Measurements from ENCODE around the gene OSBPL6. TPM values are rescaled to one million over a fixed set of nuclear protein-coding genes. Genes with fewer than 3 reads are reported as not detected.

The OSBPL6 gene
- total and polyA plus RNA-seq, 9 of the 15 experiments (the other 6 are each of a cell fraction or from before 2014, with no cell fraction given) = 3.4 to 12.7 (median 9.3) TPM

DNA sequence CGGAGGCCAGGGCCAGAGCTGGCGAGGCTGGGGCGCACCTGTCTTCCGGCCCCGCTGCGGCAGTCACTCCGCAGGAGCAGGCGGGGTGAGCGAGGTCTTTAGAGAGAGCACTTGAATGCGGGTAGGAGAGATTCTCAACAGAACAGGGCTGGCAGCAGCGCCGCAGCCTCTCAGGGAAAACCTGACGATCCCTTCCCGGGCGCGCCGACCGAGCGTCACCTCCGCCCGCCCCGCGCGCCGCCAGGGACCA lies 256.1 kb downstream of the OSBPL6 start (continued):
- TF ChIP-seq, protein P1, sequence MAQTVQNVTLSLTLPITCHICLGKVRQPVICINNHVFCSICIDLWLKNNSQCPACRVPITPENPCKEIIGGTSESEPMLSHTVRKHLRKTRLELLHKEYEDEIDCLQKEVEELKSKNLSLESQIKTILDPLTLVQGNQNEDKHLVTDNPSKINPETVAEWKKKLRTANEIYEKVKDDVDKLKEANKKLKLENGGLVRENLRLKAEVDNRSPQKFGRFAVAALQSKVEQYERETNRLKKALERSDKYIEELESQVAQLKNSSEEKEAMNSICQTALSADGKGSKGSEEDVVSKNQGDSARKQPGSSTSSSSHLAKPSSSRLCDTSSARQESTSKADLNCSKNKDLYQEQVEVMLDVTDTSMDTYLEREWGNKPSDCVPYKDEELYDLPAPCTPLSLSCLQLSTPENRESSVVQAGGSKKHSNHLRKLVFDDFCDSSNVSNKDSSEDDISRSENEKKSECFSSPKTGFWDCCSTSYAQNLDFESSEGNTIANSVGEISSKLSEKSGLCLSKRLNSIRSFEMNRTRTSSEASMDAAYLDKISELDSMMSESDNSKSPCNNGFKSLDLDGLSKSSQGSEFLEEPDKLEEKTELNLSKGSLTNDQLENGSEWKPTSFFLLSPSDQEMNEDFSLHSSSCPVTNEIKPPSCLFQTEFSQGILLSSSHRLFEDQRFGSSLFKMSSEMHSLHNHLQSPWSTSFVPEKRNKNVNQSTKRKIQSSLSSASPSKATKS (CRISPR knock-in tag; IDR thresholded peaks at IDR 0.05) = no peak
- 0 out of 2 replicates have a peak, but pooled peaks have one; percentile 15 for TF ChIP-seq ELF4 (CRISPR knock-in tag; IDR thresholded peaks at IDR 0.05)
- TF ChIP-seq E2F1 (CRISPR knock-in tag; IDR thresholded peaks at IDR 0.05) = peak; percentile 70; the same call in 1 of the 2 replicates
- TF ChIP-seq, protein P2, sequence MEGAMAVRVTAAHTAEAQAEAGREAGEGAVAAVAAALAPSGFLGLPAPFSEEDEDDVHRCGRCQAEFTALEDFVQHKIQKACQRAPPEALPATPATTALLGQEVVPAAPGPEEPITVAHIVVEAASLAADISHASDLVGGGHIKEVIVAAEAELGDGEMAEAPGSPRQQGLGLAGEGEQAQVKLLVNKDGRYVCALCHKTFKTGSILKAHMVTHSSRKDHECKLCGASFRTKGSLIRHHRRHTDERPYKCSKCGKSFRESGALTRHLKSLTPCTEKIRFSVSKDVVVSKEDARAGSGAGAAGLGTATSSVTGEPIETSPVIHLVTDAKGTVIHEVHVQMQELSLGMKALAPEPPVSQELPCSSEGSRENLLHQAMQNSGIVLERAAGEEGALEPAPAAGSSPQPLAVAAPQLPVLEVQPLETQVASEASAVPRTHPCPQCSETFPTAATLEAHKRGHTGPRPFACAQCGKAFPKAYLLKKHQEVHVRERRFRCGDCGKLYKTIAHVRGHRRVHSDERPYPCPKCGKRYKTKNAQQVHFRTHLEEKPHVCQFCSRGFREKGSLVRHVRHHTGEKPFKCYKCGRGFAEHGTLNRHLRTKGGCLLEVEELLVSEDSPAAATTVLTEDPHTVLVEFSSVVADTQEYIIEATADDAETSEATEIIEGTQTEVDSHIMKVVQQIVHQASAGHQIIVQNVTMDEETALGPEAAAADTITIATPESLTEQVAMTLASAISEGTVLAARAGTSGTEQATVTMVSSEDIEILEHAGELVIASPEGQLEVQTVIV (CRISPR knock-in tag; IDR thresholded peaks at IDR 0.05; ENCODE audit: borderline replicate concordance) = no peak
- 0 out of 4 replicates have a peak, but pooled peaks of 1 of the 2 experiments have one; percentile 6 for TF ChIP-seq HDAC1 (IDR thresholded peaks at IDR 0.05)
- TF ChIP-seq, protein P3, sequence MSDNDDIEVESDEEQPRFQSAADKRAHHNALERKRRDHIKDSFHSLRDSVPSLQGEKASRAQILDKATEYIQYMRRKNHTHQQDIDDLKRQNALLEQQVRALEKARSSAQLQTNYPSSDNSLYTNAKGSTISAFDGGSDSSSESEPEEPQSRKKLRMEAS (CRISPR knock-in tag; IDR thresholded peaks at IDR 0.05) = peak; percentile 37; the same call in 1 of the 2 replicates
- no peak for TF ChIP-seq MYC (IDR thresholded peaks at IDR 0.05; ENCODE audit: low read depth, low read length)
- TF ChIP-seq MYC (CRISPR knock-in tag; IDR thresholded peaks at IDR 0.05; ENCODE audit: borderline replicate concordance, low read depth) = no peak
- TF ChIP-seq, protein P4, sequence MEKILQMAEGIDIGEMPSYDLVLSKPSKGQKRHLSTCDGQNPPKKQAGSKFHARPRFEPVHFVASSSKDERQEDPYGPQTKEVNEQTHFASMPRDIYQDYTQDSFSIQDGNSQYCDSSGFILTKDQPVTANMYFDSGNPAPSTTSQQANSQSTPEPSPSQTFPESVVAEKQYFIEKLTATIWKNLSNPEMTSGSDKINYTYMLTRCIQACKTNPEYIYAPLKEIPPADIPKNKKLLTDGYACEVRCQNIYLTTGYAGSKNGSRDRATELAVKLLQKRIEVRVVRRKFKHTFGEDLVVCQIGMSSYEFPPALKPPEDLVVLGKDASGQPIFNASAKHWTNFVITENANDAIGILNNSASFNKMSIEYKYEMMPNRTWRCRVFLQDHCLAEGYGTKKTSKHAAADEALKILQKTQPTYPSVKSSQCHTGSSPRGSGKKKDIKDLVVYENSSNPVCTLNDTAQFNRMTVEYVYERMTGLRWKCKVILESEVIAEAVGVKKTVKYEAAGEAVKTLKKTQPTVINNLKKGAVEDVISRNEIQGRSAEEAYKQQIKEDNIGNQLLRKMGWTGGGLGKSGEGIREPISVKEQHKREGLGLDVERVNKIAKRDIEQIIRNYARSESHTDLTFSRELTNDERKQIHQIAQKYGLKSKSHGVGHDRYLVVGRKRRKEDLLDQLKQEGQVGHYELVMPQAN (IDR thresholded peaks at IDR 0.05; ENCODE audit: borderline replicate concordance) = no peak
